Stimulated activated CD4-positive, alpha-beta T cell treated with anti-CD3 and anti-CD28 coated beads, Interleukin-12 subunit alpha, Interleukin-12 subunit beta, amount 100 ng/mL, for 48 hours (primary cell): ENCODE results near the gene PRDM16.

Experiments
- DNase-seq, 3 donors: peaks; one replicate each; pipeline ENCODE4 v3.0.0-alpha.2; 2020; ENCODE audit warnings: low read depth in 2 of 3, low spot score in 1 of 3

Gene PRDM16

GRCh38 chr1:3053366-3053980 lies 15.5 kb upstream of the PRDM16 start:
- no peak for DNase-seq

GRCh38 chr1:3053986-3054385 lies 15.0 kb upstream of the PRDM16 start:
- no peak for DNase-seq

GRCh38 chr1:3054474-3054873 lies 14.5 kb upstream of the PRDM16 start:
- no peak for DNase-seq

GRCh38 chr1:3055051-3055450 lies 14.0 kb upstream of the PRDM16 start:
- no peak for DNase-seq

GRCh38 chr1:3056641-3057040 lies 12.4 kb upstream of the PRDM16 start:
- DNase-seq, result no peak

- DNase-seq, result no peak
These were observed 10.6 kb upstream of the PRDM16 start for GRCh38 chr1:3058263-3059030.

- DNase-seq, result no peak
These were observed 8.9 kb upstream of the PRDM16 start for GRCh38 chr1:3060127-3060526.

- DNase-seq, result no peak
These were observed 8.1 kb upstream of the PRDM16 start for GRCh38 chr1:3060601-3061551.

GRCh38 chr1:3061566-3061965 lies 7.4 kb upstream of the PRDM16 start:
- DNase-seq, result no peak

GRCh38 chr1:3061981-3062615 lies 6.9 kb upstream of the PRDM16 start:
- DNase-seq, result no peak

GRCh38 chr1:3062616-3063378 lies 6.2 kb upstream of the PRDM16 start:
- DNase-seq, result no peak

GRCh38 chr1:3063379-3064295 lies 5.4 kb upstream of the PRDM16 start:
- DNase-seq, result no peak

- no peak for DNase-seq
These were observed 4.6 kb upstream of the PRDM16 start for GRCh38 chr1:3064296-3064850.

- DNase-seq, result no peak
These were observed 4.1 kb upstream of the PRDM16 start for GRCh38 chr1:3064901-3065300.

- no peak for DNase-seq
These were observed 3.6 kb upstream of the PRDM16 start for GRCh38 chr1:3065396-3065795.

GRCh38 chr1:3065797-3066196 lies 3.2 kb upstream of the PRDM16 start:
- no peak for DNase-seq

GRCh38 chr1:3066250-3066711 lies 2.7 kb upstream of the PRDM16 start:
- no peak for DNase-seq

GRCh38 chr1:3066826-3067225 lies 2.2 kb upstream of the PRDM16 start:
- DNase-seq, result no peak

- no peak for DNase-seq
These were observed 1.7 kb upstream of the PRDM16 start for GRCh38 chr1:3067301-3067670.
